Activated CD4-positive, alpha-beta T cell treated with anti-CD3 and anti-CD28 coated beads, Interleukin-2, amount 50 U/mL, for 16 hours (primary cell): Measurements from ENCODE around the gene PRDM5.

Experiments
- DNase-seq: peaks from one replicate; pipeline ENCODE4 v3.0.0-alpha.2; 2020

The PRDM5 gene

DNA sequence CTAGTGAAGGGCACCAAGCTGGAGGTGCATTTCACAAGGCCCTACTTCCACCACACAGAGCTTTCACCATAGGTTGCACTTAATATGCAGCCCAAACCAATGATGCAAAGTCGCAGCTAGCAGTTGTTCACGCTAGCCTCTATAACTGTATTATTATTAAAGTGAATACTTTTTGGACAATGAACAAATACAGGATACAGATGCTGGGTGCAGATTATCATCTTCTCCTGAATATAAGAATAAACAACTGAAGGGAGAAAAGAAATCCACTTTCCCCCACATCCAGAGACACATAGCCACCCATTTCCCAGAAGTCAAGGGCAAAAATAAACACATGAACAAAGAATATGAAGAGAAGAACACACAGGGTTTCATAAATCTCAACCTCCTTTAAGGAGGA, 107.2 kb downstream of the PRDM5 start:
- no peak for DNase-seq

DNA sequence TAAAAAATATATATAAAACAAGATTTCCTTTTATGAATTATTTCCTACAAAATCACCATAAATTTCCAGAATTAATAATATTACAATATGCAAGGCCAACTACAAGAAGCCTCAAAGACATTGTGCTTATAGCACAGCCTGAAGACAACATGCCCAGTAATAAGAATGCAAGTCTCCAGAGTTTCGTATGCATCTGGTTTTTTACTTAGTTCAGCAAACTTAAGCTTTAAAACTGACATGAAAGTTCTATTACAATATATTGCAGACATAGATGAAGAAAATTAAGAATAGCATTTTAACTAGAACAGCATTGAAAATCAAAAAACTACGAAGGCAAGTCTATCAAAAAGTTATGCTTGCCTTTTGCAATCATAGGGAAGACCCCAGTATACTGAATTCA, 107.6 kb downstream of the PRDM5 start:
- DNase-seq: no peak

- no peak for DNase-seq
These were observed 110.3 kb downstream of the PRDM5 start for GRCh38 chr4:120812216-120812615.

- DNase-seq: no peak
These were observed 113.0 kb downstream of the PRDM5 start for GRCh38 chr4:120809518-120809917.

GRCh38 chr4:120808475-120809141, 113.9 kb downstream of the PRDM5 start:
- no peak for DNase-seq

- DNase-seq: no peak
These were observed 121.3 kb downstream of the PRDM5 start for GRCh38 chr4:120801137-120801758.

DNA sequence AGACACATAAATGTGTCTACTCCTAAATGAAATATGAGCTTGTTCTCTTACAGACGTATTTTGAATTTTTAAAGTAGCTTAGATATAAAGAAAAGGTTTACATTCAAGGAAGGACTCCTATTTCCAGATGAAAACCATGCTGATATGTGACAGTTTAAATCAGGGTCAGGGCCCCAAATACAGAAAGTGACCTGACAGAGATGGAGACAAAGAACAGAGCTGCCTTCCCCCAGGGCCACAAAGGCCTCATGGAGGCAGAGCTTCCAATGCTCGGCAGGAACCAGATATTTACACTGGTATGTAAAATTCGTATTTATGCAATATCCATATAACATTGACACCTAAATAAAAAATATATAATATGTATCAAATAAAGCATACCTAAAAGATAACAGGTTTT, 124.0 kb downstream of the PRDM5 start:
- DNase-seq: no peak

GRCh38 chr4:120796271-120796670, 126.3 kb downstream of the PRDM5 start:
- DNase-seq: no peak

GRCh38 chr4:120785202-120785601, 137.3 kb downstream of the PRDM5 start:
- DNase-seq: no peak

DNA sequence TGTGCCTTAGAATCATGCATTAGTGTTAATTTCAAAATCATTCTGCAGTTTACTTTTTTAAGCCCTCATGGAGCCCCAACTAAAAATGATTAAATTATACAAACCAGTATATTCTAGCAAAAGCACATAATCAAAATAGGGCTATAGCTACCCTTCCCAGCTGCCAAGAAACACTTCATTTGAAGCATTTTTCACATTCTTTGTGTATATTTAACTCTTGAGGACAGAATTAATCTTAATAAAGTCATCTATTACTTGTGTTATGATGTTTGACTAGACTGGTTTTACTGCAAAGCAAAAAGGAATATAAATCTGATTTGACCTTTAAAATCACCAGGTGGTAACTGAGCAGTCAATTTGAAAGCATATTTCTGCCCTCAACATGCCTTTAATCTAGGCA, 145.1 kb downstream of the PRDM5 start:
- no peak for DNase-seq

GRCh38 chr4:120775431-120775830, 147.1 kb downstream of the PRDM5 start:
- no peak for DNase-seq

GRCh38 chr4:120773641-120774040, 148.9 kb downstream of the PRDM5 start:
- no peak for DNase-seq

DNA sequence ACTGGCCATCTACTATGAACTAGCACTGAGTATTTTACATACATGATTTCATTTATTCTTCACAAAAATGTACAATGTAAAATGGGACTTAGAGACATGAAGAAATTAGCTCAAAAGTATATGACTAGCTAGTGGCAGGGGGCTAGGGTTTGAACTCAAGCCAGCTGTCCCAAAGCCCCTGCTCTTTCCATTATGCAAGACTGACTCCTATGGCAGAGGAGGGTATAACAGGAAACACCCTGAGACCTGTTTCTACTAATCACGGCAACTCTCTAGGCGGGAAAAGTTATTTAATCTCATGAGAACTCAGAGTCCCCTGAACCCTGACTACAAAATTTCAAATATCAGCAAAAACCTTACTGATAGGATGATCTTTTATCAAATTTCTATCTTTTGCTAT, 150.6 kb downstream of the PRDM5 start:
- DNase-seq: no peak

GRCh38 chr4:120770897-120771296, 151.6 kb downstream of the PRDM5 start:
- DNase-seq: no peak

DNA sequence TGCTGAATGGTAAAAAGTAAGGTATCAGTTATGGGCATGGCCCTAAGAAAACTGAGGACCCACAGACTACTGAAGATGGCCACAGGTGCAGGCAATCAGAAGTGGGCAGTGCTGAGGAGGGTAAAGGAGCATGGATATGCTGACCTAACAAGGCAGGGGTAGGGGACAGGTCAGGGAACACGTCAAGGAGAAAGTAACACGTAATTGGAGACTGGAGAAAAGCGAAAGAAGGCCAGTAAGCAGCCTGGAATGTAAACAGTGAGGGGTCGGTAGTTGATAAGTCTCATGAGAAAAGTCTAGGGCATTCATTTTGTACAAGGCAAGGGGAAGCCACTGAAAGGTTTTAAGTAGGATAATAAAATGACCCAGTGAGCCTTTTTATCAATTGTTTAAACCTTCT, 153.3 kb downstream of the PRDM5 start:
- no peak for DNase-seq

DNA sequence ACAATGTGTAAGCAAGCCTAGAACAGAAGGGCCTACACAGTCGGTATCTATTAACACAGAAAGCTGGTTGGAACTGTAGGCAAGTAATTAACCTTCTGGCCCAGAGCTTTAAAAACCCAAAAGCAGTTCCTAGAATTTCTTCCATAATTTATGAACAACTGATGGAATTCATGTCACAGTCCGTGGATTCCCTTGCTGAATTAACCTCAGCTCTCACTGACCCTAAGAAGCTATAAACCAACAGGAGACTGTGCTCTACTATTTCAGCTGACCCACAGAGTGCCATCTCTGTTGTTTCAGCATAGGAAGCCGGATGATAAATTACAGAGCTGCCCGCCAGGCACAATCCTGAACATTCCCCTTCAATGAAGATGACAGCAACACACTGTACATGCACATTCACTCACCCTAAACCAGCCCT, 157.3 kb downstream of the PRDM5 start:
- no peak for DNase-seq

GRCh38 chr4:120763650-120764049, 158.9 kb downstream of the PRDM5 start:
- DNase-seq: no peak

- no peak for DNase-seq
These were observed 161.5 kb downstream of the PRDM5 start for GRCh38 chr4:120761070-120761469.

- no peak for DNase-seq
These were observed 162.5 kb downstream of the PRDM5 start for GRCh38 chr4:120760047-120760446.

DNA sequence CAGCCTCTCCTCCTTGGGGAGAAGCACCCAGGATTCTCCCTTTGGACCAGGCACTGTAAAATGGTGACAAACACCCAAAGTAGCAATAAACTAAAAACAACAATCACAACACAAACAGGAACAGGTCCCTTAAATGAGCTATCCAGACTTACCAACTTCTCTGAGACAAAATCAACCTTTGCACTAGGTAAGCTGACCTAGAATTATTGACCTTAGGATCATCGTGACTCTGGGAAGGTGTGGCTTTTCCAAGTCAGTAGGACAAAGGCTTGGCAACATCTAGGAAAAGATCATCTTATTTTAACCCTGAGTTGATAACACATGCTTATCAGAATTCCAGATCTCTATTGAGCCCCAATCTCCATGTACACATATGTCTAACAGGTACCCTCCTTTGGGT, 166.7 kb downstream of the PRDM5 start:
- no peak for DNase-seq

GRCh38 chr4:120754590-120754989, 167.9 kb downstream of the PRDM5 start:
- DNase-seq: no peak

DNA sequence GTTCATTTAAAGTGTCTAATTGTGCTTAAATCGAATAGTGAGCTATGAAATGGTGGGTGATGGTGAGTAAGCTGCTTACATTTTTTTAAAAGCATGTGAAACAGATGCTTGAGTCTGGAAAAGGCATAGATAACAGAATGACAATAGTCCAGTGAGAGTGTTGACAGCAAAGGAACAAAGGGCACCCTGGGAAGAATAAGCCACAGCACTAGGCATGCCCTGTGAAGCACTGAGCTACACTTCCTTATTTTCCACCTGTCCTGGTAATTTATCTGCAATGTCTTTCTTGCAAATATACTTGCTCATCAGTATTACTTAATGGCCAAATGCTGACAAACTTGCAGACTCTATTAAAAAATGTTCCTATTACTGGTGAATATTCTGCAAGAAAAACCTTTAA, 168.7 kb downstream of the PRDM5 start:
- DNase-seq: no peak

GRCh38 chr4:120750152-120750525, 172.4 kb downstream of the PRDM5 start:
- no peak for DNase-seq

- DNase-seq: no peak
These were observed 172.9 kb downstream of the PRDM5 start for GRCh38 chr4:120749445-120750151.
